ENCODE measurements around the gene ZNF679.
"Not testable (repeated sequence)": the region's sequence is repeated elsewhere in the genome, so short reads cannot be mapped to it uniquely, and the experiment has no call there.

Gene ZNF679

DNA sequence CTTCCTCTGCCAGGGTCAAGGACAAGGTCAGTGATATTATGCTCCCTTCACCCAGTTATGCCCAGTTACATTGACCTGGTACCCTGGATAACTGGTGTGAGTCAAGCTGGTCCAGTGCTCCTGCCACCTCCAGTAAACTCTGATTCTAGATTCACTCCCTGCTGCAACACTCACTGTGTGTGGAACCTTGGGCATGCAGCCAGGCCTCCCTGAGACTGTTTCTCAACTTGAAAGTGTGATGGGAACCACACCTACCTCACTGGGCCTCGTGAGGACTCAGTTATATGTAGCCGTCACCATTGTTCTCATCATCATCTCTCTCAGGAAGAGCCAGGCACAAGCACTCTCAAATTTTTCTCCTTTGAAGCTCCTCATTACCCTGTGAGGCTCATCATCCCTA is 84.6 kb downstream of the ZNF679 start:
- DNase-seq: no peak

DNA sequence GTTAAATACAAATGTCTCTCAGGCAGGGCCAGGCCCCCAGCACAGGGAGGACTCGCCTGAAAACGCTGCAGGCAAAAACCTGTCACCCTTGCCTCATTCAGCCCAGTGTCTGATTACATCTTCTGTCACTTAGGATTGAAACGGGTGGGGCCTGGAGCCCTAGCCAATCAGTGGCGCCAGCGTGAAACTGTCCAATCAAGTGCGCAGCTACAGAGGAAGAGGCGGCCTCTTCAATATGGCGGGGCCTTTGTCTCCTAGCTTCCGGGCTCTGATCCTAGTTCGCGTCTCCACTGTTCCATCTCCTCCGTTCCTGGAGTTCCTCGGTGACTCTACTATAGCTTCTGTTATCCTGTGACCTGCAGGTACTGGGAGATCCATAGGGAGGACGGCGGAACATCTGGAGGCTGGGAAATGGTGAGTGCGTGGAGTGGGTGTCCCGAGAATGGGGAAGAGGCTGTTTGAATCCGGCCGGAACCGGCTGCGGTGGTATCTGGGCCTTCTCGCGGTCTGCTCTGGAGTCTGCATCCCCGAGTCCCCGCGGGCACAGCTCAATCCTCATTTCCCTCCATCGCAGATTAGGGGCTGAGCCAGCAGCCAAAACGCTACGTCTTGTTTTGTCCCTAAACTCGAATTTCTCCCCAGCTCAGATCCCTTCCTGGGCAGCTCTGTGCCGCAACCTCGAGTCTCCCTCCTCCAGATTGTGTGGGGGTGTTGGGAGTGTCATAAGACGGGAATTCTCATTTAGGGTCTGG is 85.6 kb downstream of the ZNF679 start, which contains the start of gene ZNF736:
TSS of gene ZNF736 (plus strand) at position 222 of the 752 bp plus-strand sequence. CDS start at position 412, 190 bp downstream.
- peak; percentile 93 for DNase-seq

DNA sequence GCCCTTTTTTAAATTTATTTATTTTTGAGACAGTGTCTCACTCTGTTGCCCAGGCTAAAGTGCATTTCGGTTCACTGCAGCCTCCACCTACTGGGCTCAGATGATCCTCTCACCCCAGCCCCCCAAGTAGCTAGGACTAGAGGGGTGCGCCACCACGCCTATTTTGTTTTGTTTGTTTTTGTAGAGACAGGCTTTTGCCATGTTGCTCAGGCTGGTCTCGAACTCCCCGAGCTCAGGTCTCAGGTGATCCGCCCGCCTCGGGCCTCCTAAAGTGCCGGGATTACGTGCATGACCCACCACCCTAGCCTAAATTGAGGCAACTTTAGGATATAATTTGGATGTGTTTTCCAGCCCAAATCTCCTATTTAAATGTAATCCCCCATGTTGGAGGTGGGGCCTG is 86.3 kb downstream of the ZNF679 start:
- no peak for DNase-seq

DNA sequence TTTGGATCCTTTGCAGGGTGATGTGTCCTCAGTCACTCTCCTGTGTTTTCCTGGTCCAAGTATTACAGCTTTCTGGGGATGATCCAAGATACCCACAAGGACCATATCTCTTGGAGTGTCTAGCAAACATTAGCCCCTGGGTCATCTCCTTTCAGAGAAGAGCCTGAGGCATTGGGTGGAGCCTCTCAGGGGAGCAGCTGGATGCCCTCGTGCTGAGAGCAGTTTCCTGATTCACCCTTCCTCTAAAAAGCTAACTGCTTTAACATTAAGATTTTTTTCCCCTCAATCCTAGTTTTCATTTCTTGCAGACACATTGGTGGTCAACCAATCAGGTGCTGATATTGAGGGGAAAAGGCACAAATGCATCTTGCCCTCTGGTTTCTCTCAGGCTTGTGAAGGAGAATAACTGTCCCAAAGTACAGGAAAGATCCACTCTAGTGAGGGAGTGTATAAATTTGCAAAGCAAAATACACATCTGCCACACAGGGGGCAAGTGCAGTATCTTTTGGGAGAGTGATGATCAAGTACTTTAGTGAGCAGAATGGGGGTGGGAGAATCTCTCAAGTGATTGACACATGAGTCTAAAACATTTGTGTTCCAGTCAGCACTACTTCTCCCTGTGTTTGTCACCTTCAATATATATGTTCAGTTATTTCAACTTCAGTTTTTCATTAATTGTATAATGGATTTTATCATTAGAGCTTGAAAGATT is 87.9 kb downstream of the ZNF679 start:
- DNase-seq: not testable (repeated sequence)
